G401 (cell line): ENCODE results near the gene MRPS17. TPM values are rescaled to one million over a fixed set of nuclear protein-coding genes. Genes with fewer than 3 reads are reported as not detected.
A peak's percentile ranks its signal among the peaks of the same experiment; 100 is the strongest.

ENCODE experiments used
- DNase-seq: peaks from one replicate; pipeline ENCODE4 v3.0.0-alpha.2; 2015; ENCODE audit warnings: low spot score
- in situ Hi-C: cut with HindIII; loops from 2 replicates; pipeline ENCODE4 v1.10.0; 2016; ENCODE audit warnings: low sequenced_read_pairs, mixed read lengths
- total RNA-seq: library from RNA; depleted of rRNA; stranded (reverse); fragments of >200 nt; shearing (Covaris generic); gene quantifications from 2 replicates; pipeline ENCODE4 v1.2.3, GENCODE V29; 2014; rRNA removed

MRPS17 gene
- total RNA-seq, 1 experiment from 2014 or later, result 39.7 TPM

- in situ Hi-C loops, result no loop called here
These were observed 17.7 kb downstream of the MRPS17 start for GRCh38 chr7:55969391-55969790.

GRCh38 chr7:55970561-55970960, 18.9 kb downstream of the MRPS17 start:
- no peak for DNase-seq
- in situ Hi-C loops, result no loop called here

More at GRCh38 chr7:55969391-55969790, 17.7 kb downstream of the MRPS17 start:
- no peak for DNase-seq

GRCh38 chr7:55970978-55971377, 19.3 kb downstream of the MRPS17 start:
- no peak for DNase-seq

GRCh38 chr7:55973747-55974250, 22.1 kb downstream of the MRPS17 start:
- DNase-seq, result no peak
- in situ Hi-C loops, result no loop called here

More at GRCh38 chr7:55970978-55971377, 19.3 kb downstream of the MRPS17 start:
- in situ Hi-C loops, result no loop called here

- in situ Hi-C loops, result no loop called here
- no peak for DNase-seq
These were observed 24.4 kb downstream of the MRPS17 start for GRCh38 chr7:55975988-55976633.

GRCh38 chr7:55977831-55978230, 26.2 kb downstream of the MRPS17 start:
- DNase-seq, result peak; percentile 55
- in situ Hi-C loops, result no loop called here

- in situ Hi-C loops, result no loop called here
- DNase-seq, result no peak
These were observed 28.6 kb downstream of the MRPS17 start for GRCh38 chr7:55980266-55980665.

GRCh38 chr7:55983537-55983936, 31.9 kb downstream of the MRPS17 start:
- no peak for DNase-seq
- in situ Hi-C loops, result no loop called here

- in situ Hi-C loops, result no loop called here
- DNase-seq, result no peak
These were observed 40.7 kb downstream of the MRPS17 start for GRCh38 chr7:55992346-55992745.

- no peak for DNase-seq
- in situ Hi-C loops, result no loop called here
These were observed 45.3 kb downstream of the MRPS17 start for GRCh38 chr7:55996856-55997500.

GRCh38 chr7:56003749-56004148, 52.1 kb downstream of the MRPS17 start:
- in situ Hi-C loops, result no loop called here
- DNase-seq, result no peak

Other genes with a start within 250 kb of the MRPS17 start
- gene SEPTIN14, start 89.1 kb upstream of the MRPS17 start, total RNA-seq, result not detected in 2 replicates
- 3.7 and 3.9 TPM in 2 replicates for gene ZNF713, start 64.4 kb upstream of the MRPS17 start, total RNA-seq
- 36.2 and 79.2 TPM in 2 replicates for gene NIPSNAP2, start 12.7 kb downstream of the MRPS17 start, total RNA-seq
- gene PSPH, start 99.6 kb downstream of the MRPS17 start, total RNA-seq, result 69.1 and 70.9 TPM in 2 replicates
- gene CCT6A, start 99.9 kb downstream of the MRPS17 start, total RNA-seq, result 412 and 507 TPM in 2 replicates
- gene SUMF2, start 112.4 kb downstream of the MRPS17 start, total RNA-seq, result 145 and 152 TPM in 2 replicates
- not detected in 2 replicates for gene PHKG1, start 141.1 kb downstream of the MRPS17 start, total RNA-seq
- 654 and 762 TPM in 2 replicates for gene CHCHD2, start 154.6 kb downstream of the MRPS17 start, total RNA-seq
- not detected in 2 replicates for gene NUPR2, start 164.5 kb downstream of the MRPS17 start, total RNA-seq